GM23338 (cell line): ENCODE measurements around the gene ITGA2. TPM values are rescaled to one million over a fixed set of nuclear protein-coding genes. Genes with fewer than 3 reads are reported as not detected.

Experiments used
- ATAC-seq: fragments of 200-7000 bp; cut with Tn5 transposase; 3 replicates; pipeline ENCODE4 v1.9.1; 2020
- DNase-seq: peaks from one replicate; pipeline ENCODE4 v3.0.0-alpha.2; 2015; ENCODE audit warnings: low spot score
- H2AFZ ChIP-seq: fragments of 200-600 bp; sonication (generic); 2 replicates; pipeline ENCODE4 v1.8.0; 2016; ENCODE audit warnings: antibody characterized with exemption, mild to moderate bottlenecking, moderate library complexity
- H3F3A ChIP-seq: fragments of 200-600 bp; sonication (generic); replicated peaks from 2 replicates; pipeline ENCODE4 v1.8.0; 2017; ENCODE audit warnings: antibody characterized with exemption, mixed run types, low read depth
- H3K27ac ChIP-seq: fragments of 200-600 bp; sonication (generic); 2 replicates; pipeline ENCODE4 v1.6.1; 2016; ENCODE audit warnings: low read depth
- H3K27me3 ChIP-seq: fragments of 200-600 bp; sonication (generic); 2 replicates; pipeline ENCODE4 v1.8.0; 2016; ENCODE audit warnings: mild to moderate bottlenecking, mixed run types, moderate library complexity; ENCODE audit not compliant: insufficient read depth
- H3K36me3 ChIP-seq: fragments of 200-600 bp; sonication (generic); 2 replicates; pipeline ENCODE4 v1.8.0; 2016; ENCODE audit warnings: mild to moderate bottlenecking; ENCODE audit not compliant: insufficient read depth
- H3K4me1 ChIP-seq: fragments of 200-600 bp; sonication (generic); 2 replicates; pipeline ENCODE4 v1.8.0; 2016; ENCODE audit warnings: mild to moderate bottlenecking, moderate library complexity; ENCODE audit not compliant: insufficient read depth
- H3K4me2 ChIP-seq: fragments of 200-600 bp; sonication (generic); 2 replicates; pipeline ENCODE4 v1.7.1; 2017; ENCODE audit warnings: mixed run types
- H3K4me3 ChIP-seq: fragments of 200-600 bp; sonication (generic); 2 replicates; pipeline ENCODE4 v1.6.1; 2016; ENCODE audit warnings: mixed run types
- H3K79me2 ChIP-seq: fragments of 200-600 bp; sonication (generic); replicated peaks from 2 replicates; pipeline ENCODE4 v1.8.0; 2017; ENCODE audit warnings: mild to moderate bottlenecking; ENCODE audit not compliant: insufficient read depth
- H3K9me2 ChIP-seq: fragments of 200-600 bp; sonication (generic); 2 replicates; pipeline ENCODE4 v1.8.0; 2017; ENCODE audit not compliant: insufficient read depth
- H4K20me1 ChIP-seq: fragments of 200-600 bp; sonication (generic); replicated peaks from 2 replicates; pipeline ENCODE4 v1.8.0; 2017; ENCODE audit warnings: mild to moderate bottlenecking; ENCODE audit not compliant: insufficient read depth
- H3K27ac Mint-ChIP-seq: 2 replicates; pipeline ENCODE4 v1.8.0; 2020; ENCODE audit warnings: inconsistent platforms, mild to moderate bottlenecking, moderate library complexity, mixed read lengths
- H3K27me3 Mint-ChIP-seq: 3 replicates; pipeline ENCODE4 v1.8.0; 2022; ENCODE audit warnings: low read depth, mild to moderate bottlenecking, moderate library complexity, mixed read lengths, inconsistent platforms; ENCODE audit not compliant: insufficient read depth, poor library complexity
- H3K36me3 Mint-ChIP-seq: 3 replicates; pipeline ENCODE4 v1.8.0; 2021; ENCODE audit warnings: low read depth, mild to moderate bottlenecking, inconsistent platforms, moderate library complexity, mixed read lengths
- H3K4me1 Mint-ChIP-seq: 3 replicates; pipeline ENCODE4 v1.8.0; 2020; ENCODE audit warnings: mild to moderate bottlenecking, inconsistent platforms, mixed read lengths
- H3K4me3 Mint-ChIP-seq: 3 replicates; pipeline ENCODE4 v1.8.0; 2021; ENCODE audit warnings: moderate library complexity, mild to moderate bottlenecking, inconsistent platforms, mixed read lengths
- H3K9me3 Mint-ChIP-seq: 3 replicates; pipeline ENCODE4 v1.8.0; 2020; ENCODE audit warnings: moderate library complexity, mild to moderate bottlenecking, inconsistent platforms, mixed read lengths
- POLR2AphosphoS5 ChIP-seq: IDR thresholded peaks from 2 replicates; pipeline ENCODE4 v1.6.1; 2016; ENCODE audit warnings: antibody characterized with exemption, low read depth
- polyA plus RNA-seq: library from polyadenylated mRNA; unstranded; fragments of >200 nt; fragmentation: Nextera tagmentation; extraction: Ambion mirVana; gene quantifications from 2 replicates; pipeline ENCODE4 v1.2.1, GENCODE V29; 2016
- total RNA-seq: library from RNA; depleted of rRNA; stranded (reverse); fragments of >200 nt; shearing (Covaris generic); gene quantifications from 2 replicates; pipeline ENCODE4 v1.2.3, GENCODE V29; 2014
- TF ChIP-seq, protein P1 (sequence below): IDR thresholded peaks from 2 replicates; pipeline ENCODE4 v1.6.1; 2016; ENCODE audit warnings: antibody characterized with exemption
- TF ChIP-seq, protein P2 (sequence below), 2 experiments: fragments of 200-600 bp in 1 of 2; sonication (generic) in 1 of 2; conservative IDR thresholded peaks; 2 replicates each; pipeline versions ENCODE4 v1.5.1 to v1.6.1; 2016 to 2017; ENCODE audit warnings: antibody characterized with exemption in 2 of 2, low read depth in 2 of 2, mild to moderate bottlenecking in 2 of 2, moderate library complexity in 1 of 2
- TF ChIP-seq, protein P3 (sequence below): fragments of 250-450 bp; sonication (Bioruptor Pico); IDR thresholded peaks from 2 replicates; pipeline ENCODE4 v1.5.0; 2020; ENCODE audit warnings: mild to moderate bottlenecking, moderate library complexity

ITGA2 gene
- total and polyA plus RNA-seq, 2 experiments from 2014 or later, result 2.6 to 7.1 TPM

DNA sequence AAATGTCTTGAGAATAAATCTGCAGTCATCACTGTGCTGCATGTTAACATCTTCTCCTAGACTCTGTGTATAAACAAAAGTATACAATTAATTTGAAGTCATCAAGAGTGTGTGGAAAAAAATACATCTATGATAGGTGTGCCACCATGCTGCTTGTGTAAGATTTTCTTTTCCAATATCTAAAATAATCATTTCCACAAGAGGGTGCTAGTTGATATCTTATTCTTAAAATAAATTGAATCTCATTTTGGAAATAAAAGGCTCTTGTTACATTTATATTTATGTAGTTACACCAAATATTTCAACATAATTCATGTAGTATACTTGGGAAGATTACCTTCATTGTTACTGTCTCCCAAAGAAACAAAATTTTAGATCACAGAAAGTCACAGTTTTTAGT lies 134.6 kb downstream of the ITGA2 start:
- Histone ChIP-seq H3K27ac (no peak overlapping the region), H4K20me1 (no peaks in the 10 kb centered on the region), H3K4me1 (no peaks in the 10 kb centered on the region), H3K4me2 (no peak overlapping the region), H3K27me3 (no peaks in the 10 kb centered on the region), H3K4me3 (no peak overlapping the region), H3F3A (no peaks in the 10 kb centered on the region), H3K9me2 (0 out of 2 replicates have a peak, but pooled peaks cover 10% of the 10 kb centered on the region), H2AFZ (no peak overlapping the region), H3K36me3 (no peaks in the 10 kb centered on the region), H3K79me2 (no peaks in the 10 kb centered on the region)
- Mint-ChIP-seq H3K27ac (no peak overlapping the region), H3K36me3 (no peaks in the 10 kb centered on the region), H3K4me3 (no peak overlapping the region), H3K4me1 (no peaks in the 10 kb centered on the region), H3K27me3 (no peaks in the 10 kb centered on the region), H3K9me3 (no peaks in the 10 kb centered on the region)
- DNase-seq (no peak), ATAC-seq (no peak)
- TF ChIP-seq, protein P1, sequence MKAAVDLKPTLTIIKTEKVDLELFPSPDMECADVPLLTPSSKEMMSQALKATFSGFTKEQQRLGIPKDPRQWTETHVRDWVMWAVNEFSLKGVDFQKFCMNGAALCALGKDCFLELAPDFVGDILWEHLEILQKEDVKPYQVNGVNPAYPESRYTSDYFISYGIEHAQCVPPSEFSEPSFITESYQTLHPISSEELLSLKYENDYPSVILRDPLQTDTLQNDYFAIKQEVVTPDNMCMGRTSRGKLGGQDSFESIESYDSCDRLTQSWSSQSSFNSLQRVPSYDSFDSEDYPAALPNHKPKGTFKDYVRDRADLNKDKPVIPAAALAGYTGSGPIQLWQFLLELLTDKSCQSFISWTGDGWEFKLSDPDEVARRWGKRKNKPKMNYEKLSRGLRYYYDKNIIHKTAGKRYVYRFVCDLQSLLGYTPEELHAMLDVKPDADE, result no peak
- TF ChIP-seq, protein P2, sequence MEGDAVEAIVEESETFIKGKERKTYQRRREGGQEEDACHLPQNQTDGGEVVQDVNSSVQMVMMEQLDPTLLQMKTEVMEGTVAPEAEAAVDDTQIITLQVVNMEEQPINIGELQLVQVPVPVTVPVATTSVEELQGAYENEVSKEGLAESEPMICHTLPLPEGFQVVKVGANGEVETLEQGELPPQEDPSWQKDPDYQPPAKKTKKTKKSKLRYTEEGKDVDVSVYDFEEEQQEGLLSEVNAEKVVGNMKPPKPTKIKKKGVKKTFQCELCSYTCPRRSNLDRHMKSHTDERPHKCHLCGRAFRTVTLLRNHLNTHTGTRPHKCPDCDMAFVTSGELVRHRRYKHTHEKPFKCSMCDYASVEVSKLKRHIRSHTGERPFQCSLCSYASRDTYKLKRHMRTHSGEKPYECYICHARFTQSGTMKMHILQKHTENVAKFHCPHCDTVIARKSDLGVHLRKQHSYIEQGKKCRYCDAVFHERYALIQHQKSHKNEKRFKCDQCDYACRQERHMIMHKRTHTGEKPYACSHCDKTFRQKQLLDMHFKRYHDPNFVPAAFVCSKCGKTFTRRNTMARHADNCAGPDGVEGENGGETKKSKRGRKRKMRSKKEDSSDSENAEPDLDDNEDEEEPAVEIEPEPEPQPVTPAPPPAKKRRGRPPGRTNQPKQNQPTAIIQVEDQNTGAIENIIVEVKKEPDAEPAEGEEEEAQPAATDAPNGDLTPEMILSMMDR (conservative IDR thresholded peaks at IDR 0.05; ENCODE audit: low read depth in 2 of 2), result 0 out of 4 replicates have a peak, but pooled peaks of 1 of the 2 experiments have one; percentile 20

DNA sequence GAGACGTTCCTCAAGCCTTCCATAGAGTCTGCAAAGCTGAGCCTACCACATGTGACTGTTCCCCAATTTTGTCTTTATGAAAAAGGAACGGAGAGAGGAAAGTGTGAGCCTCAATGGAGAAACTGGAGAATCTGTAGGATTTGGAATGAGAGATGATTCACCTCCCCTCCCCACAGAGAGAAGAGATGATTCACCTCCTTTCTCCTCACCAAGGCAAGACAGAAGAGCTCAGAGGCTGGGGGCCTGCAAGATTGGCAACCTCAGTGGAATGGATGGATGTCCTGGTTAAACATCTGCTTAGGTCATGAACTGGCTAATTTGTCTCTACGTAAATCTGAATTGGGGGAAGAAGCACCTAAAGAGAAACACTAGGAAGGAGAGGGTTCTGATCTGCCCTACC lies 137.4 kb downstream of the ITGA2 start:
- no peaks in the 10 kb centered on the region for H3K36me3 Mint-ChIP-seq
- no peaks in the 10 kb centered on the region for H3K4me1 Mint-ChIP-seq

More for the DNA sequence above, 137.4 kb downstream of the ITGA2 start:
- H3K27ac ChIP-seq, result no peak overlapping the region
- no peaks in the 10 kb centered on the region; the same call in 1 of the 2 replicates for H4K20me1 ChIP-seq
- H3F3A ChIP-seq, result no peaks in the 10 kb centered on the region
- H3K4me3 Mint-ChIP-seq, result no peak overlapping the region
- 0 out of 2 replicates have a peak, but pooled peaks cover 10% of the 10 kb centered on the region for H3K9me2 ChIP-seq
- no peak overlapping the region for H3K4me2 ChIP-seq
- H3K4me1 ChIP-seq, result no peaks in the 10 kb centered on the region
- no peaks in the 10 kb centered on the region for H3K9me3 Mint-ChIP-seq
- no peak overlapping the region for H2AFZ ChIP-seq
- TF ChIP-seq POLR2AphosphoS5, result no peak
- TF ChIP-seq, protein P3, sequence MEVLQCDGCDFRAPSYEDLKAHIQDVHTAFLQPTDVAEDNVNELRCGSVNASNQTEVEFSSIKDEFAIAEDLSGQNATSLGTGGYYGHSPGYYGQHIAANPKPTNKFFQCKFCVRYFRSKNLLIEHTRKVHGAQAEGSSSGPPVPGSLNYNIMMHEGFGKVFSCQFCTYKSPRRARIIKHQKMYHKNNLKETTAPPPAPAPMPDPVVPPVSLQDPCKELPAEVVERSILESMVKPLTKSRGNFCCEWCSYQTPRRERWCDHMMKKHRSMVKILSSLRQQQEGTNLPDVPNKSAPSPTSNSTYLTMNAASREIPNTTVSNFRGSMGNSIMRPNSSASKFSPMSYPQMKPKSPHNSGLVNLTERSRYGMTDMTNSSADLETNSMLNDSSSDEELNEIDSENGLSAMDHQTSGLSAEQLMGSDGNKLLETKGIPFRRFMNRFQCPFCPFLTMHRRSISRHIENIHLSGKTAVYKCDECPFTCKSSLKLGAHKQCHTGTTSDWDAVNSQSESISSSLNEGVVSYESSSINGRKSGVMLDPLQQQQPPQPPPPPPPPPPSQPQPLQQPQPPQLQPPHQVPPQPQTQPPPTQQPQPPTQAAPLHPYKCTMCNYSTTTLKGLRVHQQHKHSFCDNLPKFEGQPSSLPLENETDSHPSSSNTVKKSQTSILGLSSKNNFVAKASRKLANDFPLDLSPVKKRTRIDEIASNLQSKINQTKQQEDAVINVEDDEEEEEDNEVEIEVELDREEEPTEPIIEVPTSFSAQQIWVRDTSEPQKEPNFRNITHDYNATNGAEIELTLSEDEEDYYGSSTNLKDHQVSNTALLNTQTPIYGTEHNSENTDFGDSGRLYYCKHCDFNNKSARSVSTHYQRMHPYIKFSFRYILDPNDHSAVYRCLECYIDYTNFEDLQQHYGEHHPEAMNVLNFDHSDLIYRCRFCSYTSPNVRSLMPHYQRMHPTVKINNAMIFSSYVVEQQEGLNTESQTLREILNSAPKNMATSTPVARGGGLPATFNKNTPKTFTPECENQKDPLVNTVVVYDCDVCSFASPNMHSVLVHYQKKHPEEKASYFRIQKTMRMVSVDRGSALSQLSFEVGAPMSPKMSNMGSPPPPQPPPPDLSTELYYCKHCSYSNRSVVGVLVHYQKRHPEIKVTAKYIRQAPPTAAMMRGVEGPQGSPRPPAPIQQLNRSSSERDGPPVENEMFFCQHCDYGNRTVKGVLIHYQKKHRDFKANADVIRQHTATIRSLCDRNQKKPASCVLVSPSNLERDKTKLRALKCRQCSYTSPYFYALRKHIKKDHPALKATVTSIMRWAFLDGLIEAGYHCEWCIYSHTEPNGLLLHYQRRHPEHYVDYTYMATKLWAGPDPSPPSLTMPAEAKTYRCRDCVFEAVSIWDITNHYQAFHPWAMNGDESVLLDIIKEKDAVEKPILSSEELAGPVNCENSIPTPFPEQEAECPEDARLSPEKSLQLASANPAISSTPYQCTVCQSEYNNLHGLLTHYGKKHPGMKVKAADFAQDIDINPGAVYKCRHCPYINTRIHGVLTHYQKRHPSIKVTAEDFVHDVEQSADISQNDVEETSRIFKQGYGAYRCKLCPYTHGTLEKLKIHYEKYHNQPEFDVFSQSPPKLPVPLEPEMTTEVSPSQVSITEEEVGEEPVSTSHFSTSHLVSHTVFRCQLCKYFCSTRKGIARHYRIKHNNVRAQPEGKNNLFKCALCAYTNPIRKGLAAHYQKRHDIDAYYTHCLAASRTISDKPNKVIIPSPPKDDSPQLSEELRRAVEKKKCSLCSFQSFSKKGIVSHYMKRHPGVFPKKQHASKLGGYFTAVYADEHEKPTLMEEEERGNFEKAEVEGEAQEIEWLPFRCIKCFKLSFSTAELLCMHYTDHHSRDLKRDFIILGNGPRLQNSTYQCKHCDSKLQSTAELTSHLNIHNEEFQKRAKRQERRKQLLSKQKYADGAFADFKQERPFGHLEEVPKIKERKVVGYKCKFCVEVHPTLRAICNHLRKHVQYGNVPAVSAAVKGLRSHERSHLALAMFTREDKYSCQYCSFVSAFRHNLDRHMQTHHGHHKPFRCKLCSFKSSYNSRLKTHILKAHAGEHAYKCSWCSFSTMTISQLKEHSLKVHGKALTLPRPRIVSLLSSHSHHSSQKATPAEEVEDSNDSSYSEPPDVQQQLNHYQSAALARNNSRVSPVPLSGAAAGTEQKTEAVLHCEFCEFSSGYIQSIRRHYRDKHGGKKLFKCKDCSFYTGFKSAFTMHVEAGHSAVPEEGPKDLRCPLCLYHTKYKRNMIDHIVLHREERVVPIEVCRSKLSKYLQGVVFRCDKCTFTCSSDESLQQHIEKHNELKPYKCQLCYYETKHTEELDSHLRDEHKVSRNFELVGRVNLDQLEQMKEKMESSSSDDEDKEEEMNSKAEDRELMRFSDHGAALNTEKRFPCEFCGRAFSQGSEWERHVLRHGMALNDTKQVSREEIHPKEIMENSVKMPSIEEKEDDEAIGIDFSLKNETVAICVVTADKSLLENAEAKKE (CRISPR knock-in tag), result no peak
- TF ChIP-seq, protein P2 (conservative IDR thresholded peaks at IDR 0.05; ENCODE audit: low read depth in 2 of 2), result no peak
- ATAC-seq, result no peak
- no peak overlapping the region for H3K4me3 ChIP-seq
- DNase-seq, result no peak
- H3K36me3 ChIP-seq, result no peaks in the 10 kb centered on the region
- no peak overlapping the region for H3K27ac Mint-ChIP-seq
- H3K79me2 ChIP-seq, result no peaks in the 10 kb centered on the region
- no peaks in the 10 kb centered on the region for H3K27me3 ChIP-seq
- H3K27me3 Mint-ChIP-seq, result no peaks in the 10 kb centered on the region
